OCI-LY7 (cell line): ENCODE data around the gene CSNK1G2.

Experiments used
- EZH2phosphoT487 ChIP-seq: fragments of 200-600 bp; sonication (generic); IDR thresholded peaks from 2 replicates; pipeline ENCODE4 v1.6.1; 2018; ENCODE audit warnings: low read depth, borderline replicate concordance, mild to moderate bottlenecking, mixed run types, antibody characterized with exemption, low read length, moderate library complexity, mixed read lengths
- TF ChIP-seq, protein P1 (sequence below): fragments of 200-600 bp; sonication (generic); conservative IDR thresholded peaks from 2 replicates; pipeline ENCODE4 v1.5.1; 2014; ENCODE audit warnings: mild to moderate bottlenecking, antibody characterized with exemption, low read length, moderate library complexity, mixed read lengths

- TF ChIP-seq, protein P1, sequence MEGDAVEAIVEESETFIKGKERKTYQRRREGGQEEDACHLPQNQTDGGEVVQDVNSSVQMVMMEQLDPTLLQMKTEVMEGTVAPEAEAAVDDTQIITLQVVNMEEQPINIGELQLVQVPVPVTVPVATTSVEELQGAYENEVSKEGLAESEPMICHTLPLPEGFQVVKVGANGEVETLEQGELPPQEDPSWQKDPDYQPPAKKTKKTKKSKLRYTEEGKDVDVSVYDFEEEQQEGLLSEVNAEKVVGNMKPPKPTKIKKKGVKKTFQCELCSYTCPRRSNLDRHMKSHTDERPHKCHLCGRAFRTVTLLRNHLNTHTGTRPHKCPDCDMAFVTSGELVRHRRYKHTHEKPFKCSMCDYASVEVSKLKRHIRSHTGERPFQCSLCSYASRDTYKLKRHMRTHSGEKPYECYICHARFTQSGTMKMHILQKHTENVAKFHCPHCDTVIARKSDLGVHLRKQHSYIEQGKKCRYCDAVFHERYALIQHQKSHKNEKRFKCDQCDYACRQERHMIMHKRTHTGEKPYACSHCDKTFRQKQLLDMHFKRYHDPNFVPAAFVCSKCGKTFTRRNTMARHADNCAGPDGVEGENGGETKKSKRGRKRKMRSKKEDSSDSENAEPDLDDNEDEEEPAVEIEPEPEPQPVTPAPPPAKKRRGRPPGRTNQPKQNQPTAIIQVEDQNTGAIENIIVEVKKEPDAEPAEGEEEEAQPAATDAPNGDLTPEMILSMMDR, result no peak
- no peak for TF ChIP-seq EZH2phosphoT487
Observed at GRCh38 chr19:1959928-1960589, 19.1 kb downstream of the CSNK1G2 start.
